GM21526 (cell line): ENCODE measurements around the gene GMPR.
A peak's percentile ranks its signal among the peaks of the same experiment; 100 is the strongest.

Experiments
- ATAC-seq: cut with Tn5 transposase; IDR thresholded peaks from one replicate; pipeline ENCODE4 v1.9.1; 2021; ENCODE audit warnings: moderate library complexity; ENCODE audit not compliant: unreplicated experiment, low FRiP score

The GMPR gene

DNA sequence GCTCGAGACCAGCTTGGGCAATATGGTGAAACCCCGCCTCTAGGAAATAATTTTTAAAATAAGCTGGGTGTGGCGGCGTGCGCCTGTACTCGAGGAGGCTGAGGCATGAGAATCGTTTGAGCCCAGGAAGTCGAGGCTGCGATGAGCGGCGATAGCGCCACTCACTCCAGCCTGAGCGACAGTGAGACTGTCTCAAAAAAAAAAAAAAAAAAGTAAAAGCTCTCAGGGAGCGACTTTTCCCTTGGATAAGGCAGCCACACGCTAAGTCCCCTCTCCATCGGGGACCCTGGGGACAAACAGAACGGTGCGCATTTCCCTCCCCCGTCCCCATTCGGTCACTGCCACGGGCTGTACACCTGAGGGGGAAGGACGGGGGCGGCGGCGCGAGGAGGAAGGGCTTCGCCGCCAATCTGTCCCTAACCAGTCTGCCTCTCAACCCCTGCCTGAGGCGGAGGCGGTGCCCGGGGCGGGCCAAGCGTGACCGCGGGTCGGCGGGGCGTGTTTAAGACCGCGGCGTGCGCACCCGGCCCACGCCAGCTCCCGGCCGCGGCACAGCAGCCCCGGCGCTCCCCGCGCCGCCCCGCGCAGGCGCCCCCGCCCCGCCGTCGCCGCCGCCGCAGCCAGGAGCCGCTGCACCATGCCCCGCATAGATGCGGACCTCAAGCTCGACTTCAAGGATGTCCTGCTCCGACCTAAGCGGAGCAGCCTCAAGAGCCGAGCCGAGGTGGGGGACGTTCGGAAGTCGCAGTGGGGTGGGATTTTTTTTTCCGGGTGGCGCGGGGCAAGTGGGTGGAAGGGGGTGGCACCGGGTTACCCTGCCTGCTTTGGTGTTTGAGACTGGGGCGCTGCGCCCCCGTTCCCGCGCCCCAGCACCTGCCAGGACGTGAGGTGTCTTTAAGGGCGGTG, at the start of gene GMPR:
TSS of gene GMPR (plus strand) at position 531 of the 906 bp plus-strand sequence. CDS start at position 638, 107 bp downstream.
- peak; percentile 68 for ATAC-seq

GRCh38 chr6:16190214-16190613, 48.2 kb upstream of the GMPR start:
- no peak for ATAC-seq

DNA sequence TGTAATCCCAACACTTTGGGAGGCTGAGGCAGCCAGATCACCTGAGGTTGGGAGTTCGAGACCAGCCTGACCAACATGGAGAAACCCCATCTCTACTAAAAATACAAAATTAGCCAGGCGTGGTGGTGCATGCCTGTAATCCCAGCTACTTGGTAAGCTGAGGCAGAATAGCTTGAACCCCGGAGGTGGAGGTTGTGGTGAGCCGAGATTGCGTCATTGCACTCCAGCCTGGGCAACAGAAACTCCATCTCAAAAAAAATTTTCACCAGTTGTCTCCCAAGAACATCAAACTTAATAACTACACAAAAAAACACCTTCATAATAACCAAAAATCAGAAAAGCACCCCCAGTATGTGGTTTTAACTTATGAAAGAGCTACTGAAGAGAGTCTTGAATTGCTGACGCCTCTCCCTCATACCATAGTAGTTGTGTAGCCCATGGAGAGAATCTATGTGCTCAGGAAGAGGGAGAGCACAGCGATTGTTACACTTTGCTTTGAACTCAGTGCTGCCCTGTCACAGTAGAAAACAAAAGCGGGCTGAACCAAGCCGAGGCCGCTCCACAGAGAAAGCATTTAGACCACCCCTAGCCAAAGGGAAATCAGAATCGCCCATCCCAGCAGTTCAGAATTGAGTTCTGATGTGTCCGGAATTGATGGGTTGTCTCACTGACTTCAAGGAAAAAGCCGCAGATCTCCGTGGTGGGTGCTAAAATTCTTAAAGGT, 42.0 kb upstream of the GMPR start:
- ATAC-seq = no peak

- ATAC-seq = no peak
Observed at GRCh38 chr6:16196984-16197546, 41.3 kb upstream of the GMPR start.

DNA sequence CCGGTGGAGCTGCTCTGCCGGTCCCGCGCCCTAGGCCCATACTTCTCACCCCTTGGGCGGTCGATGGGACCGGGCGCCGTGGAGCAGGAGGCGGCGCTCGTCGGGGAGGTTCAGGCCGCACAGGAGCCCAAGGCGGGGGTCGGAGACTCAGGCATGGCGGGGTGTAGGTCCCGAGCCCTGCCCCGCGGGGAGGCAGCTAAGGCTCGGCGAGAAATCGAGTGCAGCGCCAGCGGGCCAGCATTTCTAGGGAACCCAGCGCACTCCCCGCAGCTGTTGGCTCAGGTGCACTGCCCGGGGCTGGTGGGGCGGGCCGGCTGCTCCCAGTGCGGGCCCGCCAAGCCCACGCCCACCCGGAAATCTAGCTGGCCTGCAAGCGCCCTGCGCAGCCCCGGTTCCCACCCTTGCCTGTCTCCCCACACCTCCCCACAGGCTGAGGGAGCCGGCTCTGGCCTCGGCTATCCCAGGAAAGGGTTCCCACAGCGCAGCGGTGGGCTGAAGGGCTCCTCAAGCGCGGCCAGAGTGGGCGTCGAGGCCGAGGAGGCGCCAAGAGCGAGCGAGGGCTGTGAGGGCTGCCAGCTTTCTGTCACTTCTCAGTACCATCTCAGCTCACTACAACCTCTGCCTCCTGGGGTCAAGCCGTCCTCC, 40.2 kb upstream of the GMPR start:
- no peak for ATAC-seq

DNA sequence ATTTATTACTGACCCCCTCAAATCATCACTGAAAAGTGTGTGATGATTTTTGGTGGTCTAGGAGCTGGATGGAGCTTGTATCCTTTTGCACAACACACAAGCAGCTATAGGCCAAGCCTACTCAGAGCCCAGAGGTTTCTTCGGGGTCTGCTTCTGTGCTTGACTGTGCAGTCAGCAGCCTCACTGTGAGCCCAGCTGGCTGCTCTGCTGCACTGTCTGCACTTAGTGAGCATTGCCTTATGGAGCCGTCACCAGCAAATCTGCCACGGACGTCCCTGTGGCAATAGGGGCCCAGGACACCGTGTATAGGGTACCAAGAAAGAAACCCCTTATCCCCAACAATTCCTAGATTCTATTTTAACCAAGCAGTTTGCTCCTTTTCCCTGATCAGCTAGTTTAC, 38.6 kb upstream of the GMPR start:
- no peak for ATAC-seq

GRCh38 chr6:16200321-16200883, 38.0 kb upstream of the GMPR start:
- ATAC-seq = no peak

- no peak for ATAC-seq
Observed at GRCh38 chr6:16201706-16202105, 36.7 kb upstream of the GMPR start.

- peak; percentile 24 for ATAC-seq
Observed at GRCh38 chr6:16204653-16205376, 33.6 kb upstream of the GMPR start.

DNA sequence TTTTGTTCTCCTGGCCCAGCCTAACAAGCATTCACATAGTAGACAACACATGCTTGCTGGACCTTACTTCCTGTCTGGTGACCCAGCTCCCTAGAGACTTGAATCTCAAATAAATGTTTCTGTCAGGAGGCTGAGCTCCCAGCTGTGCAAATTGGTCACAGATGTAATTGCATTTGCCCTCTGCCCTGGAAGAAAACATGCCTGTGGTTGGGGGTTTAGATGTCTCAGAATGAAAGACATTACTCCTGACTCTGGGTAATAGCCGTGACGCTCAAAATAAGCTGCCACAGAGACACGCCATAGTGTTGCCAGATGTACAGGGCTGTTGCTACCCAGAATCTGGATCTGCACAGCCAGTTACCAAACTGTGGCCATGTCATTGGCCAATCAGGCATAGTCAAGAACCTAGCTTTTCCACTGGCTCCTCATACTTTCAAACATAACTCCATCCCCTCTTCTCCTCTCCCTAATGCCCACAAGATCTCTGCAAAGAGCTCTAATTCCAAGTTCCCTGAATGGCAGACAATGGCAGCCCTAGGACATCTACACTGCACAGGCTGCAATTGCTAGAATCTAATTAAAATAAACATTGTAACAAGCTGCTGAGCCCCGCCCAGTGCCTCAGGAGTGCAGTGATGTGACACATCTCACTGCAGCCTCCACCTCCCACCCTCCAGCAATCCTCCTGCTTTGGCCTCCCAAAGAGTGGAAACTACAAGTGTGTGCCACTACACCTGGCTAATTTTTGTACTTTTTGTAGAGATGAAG, 32.8 kb upstream of the GMPR start:
- ATAC-seq = peak; percentile 87

- no peak for ATAC-seq
Observed at GRCh38 chr6:16206595-16207037, 31.8 kb upstream of the GMPR start.

DNA sequence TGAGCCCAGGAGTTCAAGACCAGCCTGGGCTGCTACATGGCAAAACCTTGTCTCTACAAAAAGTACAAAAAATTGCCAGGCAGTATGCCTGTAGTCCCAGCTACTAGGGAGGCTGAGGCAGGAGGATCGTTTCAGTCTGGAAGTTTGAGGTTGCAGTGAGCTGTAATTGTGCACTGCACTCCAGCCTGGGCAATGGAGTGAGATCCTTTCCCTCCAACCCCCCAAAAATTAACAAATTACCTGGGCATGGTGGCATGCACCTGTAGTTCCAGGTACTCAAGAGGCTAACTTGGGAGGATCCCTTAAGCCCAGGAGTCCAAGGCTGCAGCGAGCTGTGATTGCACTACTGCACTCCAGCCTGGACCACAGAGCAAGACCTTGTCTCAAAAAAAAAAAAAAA, 29.4 kb upstream of the GMPR start:
- ATAC-seq = no peak

DNA sequence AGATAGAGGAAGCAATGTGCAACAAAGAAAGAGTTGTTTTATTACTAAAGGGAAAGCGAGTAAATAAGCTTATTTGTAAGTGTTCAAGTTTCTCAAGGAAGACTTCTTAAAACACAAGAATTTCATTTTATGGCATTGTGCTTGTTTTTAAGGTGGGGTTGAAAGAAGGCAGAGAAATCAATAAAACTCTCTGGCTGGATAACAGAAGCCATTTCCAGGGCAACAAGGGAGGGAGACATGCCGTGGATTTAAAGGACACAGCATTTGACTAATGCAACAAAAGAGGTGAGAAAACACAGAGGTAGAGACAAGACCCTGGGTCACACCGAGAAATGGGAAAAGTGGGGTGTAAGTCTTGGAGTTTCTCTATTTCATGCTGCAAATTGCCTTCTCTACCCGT, 28.8 kb upstream of the GMPR start:
- no peak for ATAC-seq

DNA sequence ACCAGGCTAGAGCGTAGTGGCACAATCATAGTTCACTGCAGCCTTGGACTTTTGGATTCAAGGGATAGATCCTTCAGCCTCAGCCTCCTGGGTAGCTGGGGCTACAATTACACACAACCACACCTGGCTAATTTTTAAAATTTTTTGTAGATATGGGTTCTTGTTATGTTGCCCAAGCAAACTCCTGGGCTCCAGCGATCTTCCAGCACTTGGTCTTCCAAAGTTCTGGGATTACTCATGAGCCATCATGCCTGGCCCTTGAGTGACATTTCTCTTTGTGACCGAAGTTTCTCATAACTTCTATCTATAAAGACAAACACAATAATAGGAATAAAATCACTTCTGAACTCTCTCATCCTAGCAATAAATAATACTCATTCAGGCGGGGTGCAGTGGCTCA, 26.1 kb upstream of the GMPR start:
- no peak for ATAC-seq

GRCh38 chr6:16216501-16217155, 21.8 kb upstream of the GMPR start:
- no peak for ATAC-seq

DNA sequence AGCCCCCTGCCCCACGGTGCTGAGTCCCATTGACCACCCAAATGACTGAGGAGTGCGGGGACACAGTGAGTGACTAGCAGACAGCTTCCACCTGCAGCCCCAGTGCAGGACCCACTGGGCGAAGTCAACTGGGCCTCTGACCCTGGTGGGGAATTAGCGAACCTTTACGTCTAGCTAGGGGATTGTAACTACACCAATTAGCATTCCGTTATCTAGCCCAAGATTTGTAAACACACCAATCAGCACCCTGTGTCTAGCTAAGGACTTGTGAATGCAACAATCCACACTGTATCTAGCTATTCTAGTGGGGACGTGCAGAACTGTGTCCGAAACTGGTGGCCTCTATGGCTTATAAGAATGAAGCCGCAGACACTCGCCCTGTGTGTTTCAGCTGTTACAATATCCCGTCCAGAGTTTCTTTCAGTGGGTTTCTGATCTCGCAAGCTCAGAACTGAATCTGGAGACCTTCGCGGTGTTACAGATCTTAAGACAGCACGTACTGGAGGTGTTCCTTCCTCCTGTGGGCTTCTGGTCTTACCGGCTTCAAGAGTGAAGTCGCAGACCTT, 21.1 kb upstream of the GMPR start:
- no peak for ATAC-seq

- no peak for ATAC-seq
Observed at GRCh38 chr6:16222826-16223225, 15.6 kb upstream of the GMPR start.

DNA sequence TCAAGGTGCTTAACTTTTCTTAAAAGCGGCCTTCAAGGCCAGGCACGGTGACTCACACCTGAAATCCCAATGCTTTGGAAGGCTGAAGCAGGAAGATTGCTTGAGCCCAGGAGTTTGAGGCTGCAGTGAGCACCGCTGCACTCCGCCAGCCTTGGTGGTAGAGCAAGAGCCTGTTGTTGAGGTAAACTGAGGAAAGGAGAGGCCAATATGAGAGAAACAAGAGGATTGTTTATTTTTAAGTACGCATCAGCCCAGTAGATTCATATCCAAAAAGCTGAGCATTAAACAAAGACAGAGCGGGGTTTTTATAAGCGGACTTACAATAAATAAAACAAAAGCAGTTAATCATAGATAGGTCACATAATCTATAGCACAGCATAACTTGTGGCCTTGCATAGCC, 15.0 kb upstream of the GMPR start:
- ATAC-seq = no peak
